Head of caudate nucleus (tissue), 42 donors: ENCODE data around the gene LPCAT3.
A peak's percentile ranks its signal among the peaks of the same experiment; 100 is the strongest.

Source experiments
- DNase-seq, 42 donors: peaks; one replicate each; pipeline versions ENCODE4 v3.0.0 to v3.0.0-alpha.2; 2020 to 2021; ENCODE audit warnings: mixed read lengths in 7 of 42
- intact Hi-C: fragments of 100-400 bp; cut with DNase I; formaldehyde crosslinking; loops from one replicate; pipeline ENCODE4 v1.15.0; 2022

The LPCAT3 gene

GRCh38 chr12:6970096-6970527, 48.2 kb downstream of the LPCAT3 start:
- intact Hi-C loops, result loop anchor here (2.0 to 5.0 kb wide), 2 partner anchors 25 to 47 kb away; partner anchors contain the start of genes C12orf57 and LPCAT3
- DNase-seq, result peak in 5 of 42 donors; percentile 23 to 54 (median 33)

- intact Hi-C loops, result no loop called here
- DNase-seq, result no peak
Measured at GRCh38 chr12:6968426-6968825, 49.9 kb downstream of the LPCAT3 start.

GRCh38 chr12:6967651-6968100, 50.6 kb downstream of the LPCAT3 start:
- intact Hi-C loops, result no loop called here
- DNase-seq, result no peak

- no peak for DNase-seq
- intact Hi-C loops, result no loop called here
Measured at GRCh38 chr12:6966351-6966750, 51.9 kb downstream of the LPCAT3 start.

- no peak for DNase-seq
- intact Hi-C loops, result no loop called here
Measured at GRCh38 chr12:6965714-6966113, 52.6 kb downstream of the LPCAT3 start.

- intact Hi-C loops, result no loop called here
- DNase-seq, result peak; percentile 62 to 95 (median 87)
Measured at GRCh38 chr12:6965026-6965661, 53.1 kb downstream of the LPCAT3 start.

GRCh38 chr12:6964605-6965025, 53.7 kb downstream of the LPCAT3 start:
- intact Hi-C loops, result no loop called here
- no peak for DNase-seq

- no peak for DNase-seq
- intact Hi-C loops, result no loop called here
Measured at GRCh38 chr12:6963791-6964413, 54.4 kb downstream of the LPCAT3 start.

- intact Hi-C loops, result no loop called here
- no peak for DNase-seq
Measured at GRCh38 chr12:6963016-6963731, 55.1 kb downstream of the LPCAT3 start.

- intact Hi-C loops, result no loop called here
- no peak for DNase-seq
Measured at GRCh38 chr12:6962285-6963015, 55.8 kb downstream of the LPCAT3 start.

GRCh38 chr12:6961695-6962284, 56.5 kb downstream of the LPCAT3 start:
- peak in 6 of 42 donors; percentile 19 to 60 (median 30) for DNase-seq
- intact Hi-C loops, result no loop called here

- peak; percentile 41 to 94 (median 82) for DNase-seq
- intact Hi-C loops, result no loop called here
Measured at GRCh38 chr12:6961278-6961694, 57.0 kb downstream of the LPCAT3 start.

- intact Hi-C loops, result no loop called here
- peak in 1 of 42 donors; percentile 48 for DNase-seq
Measured at GRCh38 chr12:6960593-6961277, 57.5 kb downstream of the LPCAT3 start.

GRCh38 chr12:6959805-6960592, 58.3 kb downstream of the LPCAT3 start:
- intact Hi-C loops, result no loop called here
- DNase-seq, result no peak

GRCh38 chr12:6959058-6959804, 59.0 kb downstream of the LPCAT3 start:
- peak in 7 of 42 donors; percentile 24 to 46 (median 36) for DNase-seq

GRCh38 chr12:6958609-6959057, 59.6 kb downstream of the LPCAT3 start:
- no peak for DNase-seq
- intact Hi-C loops, result no loop called here

More at GRCh38 chr12:6959058-6959804, 59.0 kb downstream of the LPCAT3 start:
- intact Hi-C loops, result no loop called here
